GM21825 (cell line): ENCODE measurements around the gene MGP.

Source experiments
- ATAC-seq: cut with Tn5 transposase; IDR thresholded peaks from one replicate; pipeline ENCODE4 v1.9.1; 2021; ENCODE audit warnings: mild to moderate bottlenecking, moderate library complexity; ENCODE audit not compliant: unreplicated experiment

Gene MGP

DNA sequence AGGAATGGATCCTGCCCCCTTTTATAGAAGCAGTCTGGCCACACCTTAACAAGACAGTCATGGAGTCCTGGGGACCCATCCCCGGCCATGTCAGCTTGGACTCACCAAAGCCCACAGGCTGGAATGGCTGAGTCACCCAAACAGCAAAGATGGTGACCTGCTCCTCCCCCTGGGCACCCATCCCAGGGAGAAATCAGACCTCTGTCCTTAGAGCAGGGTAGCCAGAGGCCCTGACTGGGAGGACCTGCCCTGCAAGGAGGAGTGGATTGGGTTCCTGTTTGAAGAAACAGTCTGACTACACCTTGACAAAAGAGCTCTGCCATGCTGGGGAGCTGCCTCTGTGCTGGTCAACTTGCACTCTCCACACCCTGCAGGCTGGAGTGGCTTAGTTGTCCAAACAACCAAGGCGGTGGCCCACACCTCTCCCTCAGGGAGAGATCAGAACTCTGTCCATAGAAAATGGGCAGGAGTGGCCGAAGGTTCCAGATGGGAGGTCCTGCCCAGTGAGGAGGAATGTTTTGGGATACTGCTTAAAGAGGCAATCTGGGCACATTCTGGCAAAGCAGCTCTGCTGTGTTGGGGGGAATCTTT, 16.6 kb downstream of the MGP start:
- no peak for ATAC-seq

DNA sequence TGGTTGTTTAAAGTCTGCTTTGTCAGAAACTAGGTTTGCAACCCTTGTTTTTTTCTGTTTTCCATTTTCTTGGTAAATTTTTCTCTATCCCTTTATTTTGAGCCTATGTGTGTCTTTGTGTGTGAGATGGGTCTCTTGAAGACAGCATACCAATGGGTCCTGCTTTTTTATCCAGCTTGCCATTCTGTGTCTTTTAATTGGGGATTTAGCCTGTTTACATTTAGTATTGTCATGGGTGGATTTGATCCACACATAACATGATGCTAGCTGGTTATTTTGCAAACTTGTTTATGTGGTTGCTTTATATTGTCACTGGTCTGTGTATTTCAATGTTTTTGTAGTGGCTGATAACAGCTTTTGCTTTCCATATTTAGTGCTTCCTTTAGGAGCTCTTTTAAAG, 25.2 kb downstream of the MGP start:
- no peak for ATAC-seq

DNA sequence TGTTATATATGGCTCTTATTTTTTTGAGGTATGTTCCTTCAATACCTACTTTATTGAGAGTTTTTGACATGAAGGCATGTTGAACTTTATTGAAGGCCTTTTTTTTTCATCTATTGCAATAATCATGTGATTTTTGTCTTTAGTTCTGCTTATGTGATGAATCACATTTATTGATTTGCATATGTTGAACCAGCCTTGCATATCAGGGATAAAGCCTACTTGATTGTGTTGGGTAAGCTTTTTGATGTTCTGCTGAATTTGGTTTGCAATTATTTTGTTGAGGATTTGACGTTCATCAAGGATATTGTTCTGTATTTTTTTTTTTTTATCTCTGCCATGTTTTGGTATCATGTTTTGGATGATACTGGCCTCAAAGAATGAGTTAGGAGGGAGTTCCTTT, 27.1 kb downstream of the MGP start:
- ATAC-seq: no peak

- ATAC-seq: no peak
Measured at GRCh38 chr12:14854586-14855183, 31.0 kb downstream of the MGP start.

GRCh38 chr12:14853961-14854360, 31.7 kb downstream of the MGP start:
- no peak for ATAC-seq

GRCh38 chr12:14852880-14853279, 32.8 kb downstream of the MGP start:
- ATAC-seq: no peak

DNA sequence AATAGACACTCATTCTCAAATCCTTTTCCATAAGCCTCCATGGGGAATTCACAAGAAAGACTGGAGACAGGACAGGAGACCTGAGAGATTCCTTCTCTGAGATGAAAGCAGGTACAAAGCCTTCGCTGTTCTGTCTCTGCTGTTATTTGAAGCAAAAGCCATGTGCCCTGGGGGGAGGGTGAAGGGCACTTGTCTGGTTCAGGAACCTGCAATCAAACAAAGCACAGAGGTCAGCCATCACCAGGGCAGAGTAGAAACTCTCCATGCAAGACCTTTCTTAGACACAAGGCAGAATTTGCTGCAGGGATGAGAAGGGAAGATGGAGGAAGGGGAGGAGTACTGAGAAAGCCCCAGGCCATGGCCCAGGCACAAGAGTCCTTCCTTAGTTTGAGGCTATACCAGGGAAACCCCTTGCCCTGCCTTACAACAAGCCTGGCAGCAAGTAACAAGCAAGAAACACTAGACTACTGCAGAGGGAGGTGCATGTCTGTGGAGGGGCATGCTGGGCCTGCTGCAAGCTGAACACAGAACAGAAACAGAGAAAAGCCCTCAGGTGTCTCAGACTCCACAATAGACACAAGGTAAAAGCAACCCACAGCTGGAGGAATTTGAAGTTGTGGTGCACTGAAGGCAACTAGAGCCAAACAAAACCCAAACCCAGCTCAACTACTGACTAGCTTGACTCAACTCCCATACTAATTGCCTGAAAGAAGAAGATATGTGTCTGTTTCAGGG, 34.6 kb downstream of the MGP start:
- peak; percentile 47 for ATAC-seq

DNA sequence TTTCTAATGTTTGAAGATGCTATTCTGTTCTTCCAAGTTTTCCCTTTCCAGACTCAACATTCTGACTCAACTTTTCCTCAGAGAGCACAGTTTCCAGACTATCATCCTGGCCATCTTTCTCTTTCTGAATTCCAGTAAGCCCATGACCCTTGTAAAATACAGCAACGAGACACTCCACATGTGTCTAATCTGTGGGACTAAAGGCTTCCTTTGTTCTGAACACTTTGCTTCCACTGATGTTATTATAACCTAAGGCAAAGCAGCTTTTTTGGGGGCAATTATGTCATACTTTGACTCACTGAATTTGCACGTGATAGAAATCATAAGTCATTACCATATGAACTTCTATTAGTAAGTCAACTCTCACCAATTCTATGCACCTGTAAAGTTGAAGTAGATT, 36.0 kb downstream of the MGP start:
- no peak for ATAC-seq

- no peak for ATAC-seq
Measured at GRCh38 chr12:14846876-14847580, 38.6 kb downstream of the MGP start.

DNA sequence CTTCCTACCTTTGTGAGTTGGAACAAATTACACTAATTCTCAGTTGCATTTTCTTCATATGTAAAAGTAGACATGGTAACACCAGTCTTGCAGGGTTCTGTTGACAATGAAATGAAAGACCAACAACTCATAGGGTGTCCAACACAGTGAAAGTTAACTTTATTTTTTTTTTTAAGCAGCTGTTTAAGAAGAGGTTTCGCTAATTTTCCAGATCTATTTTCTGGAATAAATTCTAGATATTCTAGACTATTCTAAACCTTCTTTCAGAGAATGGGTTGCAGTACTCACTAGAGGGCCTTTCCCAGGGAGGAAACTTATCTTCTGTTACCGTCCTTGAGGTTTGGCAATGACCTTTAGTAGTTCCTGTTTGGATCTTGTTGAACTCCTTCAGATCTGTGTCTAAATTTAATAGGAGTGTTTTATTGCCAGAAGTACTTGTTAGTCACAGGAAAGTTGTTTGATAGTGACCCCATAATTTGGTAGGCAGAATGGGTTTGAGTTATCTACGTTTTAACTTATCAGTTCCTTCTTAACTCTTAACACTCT, 39.5 kb downstream of the MGP start:
- ATAC-seq: no peak

GRCh38 chr12:14845350-14845750, 40.3 kb downstream of the MGP start:
- ATAC-seq: no peak

GRCh38 chr12:14844401-14844800, 41.3 kb downstream of the MGP start:
- ATAC-seq: no peak

GRCh38 chr12:14843425-14843887, 42.2 kb downstream of the MGP start, which contains the start of gene ART4:
Gene ART4 (minus strand): TSS chr12:14843526. CDS start chr12:14843113, 413 bp downstream.
- ATAC-seq: no peak

GRCh38 chr12:14842315-14842714, 43.3 kb downstream of the MGP start:
- ATAC-seq: no peak

GRCh38 chr12:14841761-14842160, 43.9 kb downstream of the MGP start:
- ATAC-seq: no peak

DNA sequence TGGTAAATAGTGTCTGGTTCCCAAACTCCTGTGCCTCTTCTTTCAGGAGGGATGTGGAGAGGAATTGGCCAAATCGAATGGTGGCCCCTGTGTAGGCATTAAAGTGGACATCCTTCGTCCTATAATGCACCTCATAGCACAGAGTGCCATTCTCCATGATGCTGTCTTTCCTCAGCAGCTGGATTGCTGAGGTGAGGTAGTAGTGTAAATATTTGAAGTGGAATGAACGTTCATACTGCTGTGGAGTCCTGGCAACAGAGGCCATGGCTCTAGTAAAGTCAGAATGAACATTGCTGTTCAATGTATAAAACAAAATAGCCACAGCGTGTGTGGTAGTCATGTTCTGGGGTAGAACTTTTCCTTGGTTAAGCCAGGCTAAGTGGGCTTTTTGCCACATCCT, 45.0 kb downstream of the MGP start:
- no peak for ATAC-seq

GRCh38 chr12:14839262-14839661, 46.4 kb downstream of the MGP start:
- ATAC-seq: no peak

- ATAC-seq: no peak
Measured at GRCh38 chr12:14836336-14837210, 49.1 kb downstream of the MGP start.

DNA sequence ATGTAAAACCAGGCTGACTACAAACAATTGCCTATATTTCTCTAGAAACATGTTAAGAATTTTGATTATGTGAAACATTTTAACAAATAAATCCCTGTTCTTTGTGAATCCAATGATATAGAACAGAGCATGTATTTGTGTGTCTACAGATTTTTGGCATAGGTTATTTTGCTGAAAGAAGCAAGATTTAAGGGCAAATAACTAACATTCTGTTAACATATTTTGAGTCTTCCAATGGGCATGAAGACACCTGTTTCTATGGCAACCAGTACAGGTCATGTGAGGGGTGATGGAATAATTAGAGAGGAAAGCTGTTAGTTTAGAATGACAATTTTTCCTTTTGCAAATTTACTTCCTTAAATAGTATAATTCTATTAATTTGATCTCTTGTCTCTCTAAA, 51.1 kb downstream of the MGP start:
- no peak for ATAC-seq

DNA sequence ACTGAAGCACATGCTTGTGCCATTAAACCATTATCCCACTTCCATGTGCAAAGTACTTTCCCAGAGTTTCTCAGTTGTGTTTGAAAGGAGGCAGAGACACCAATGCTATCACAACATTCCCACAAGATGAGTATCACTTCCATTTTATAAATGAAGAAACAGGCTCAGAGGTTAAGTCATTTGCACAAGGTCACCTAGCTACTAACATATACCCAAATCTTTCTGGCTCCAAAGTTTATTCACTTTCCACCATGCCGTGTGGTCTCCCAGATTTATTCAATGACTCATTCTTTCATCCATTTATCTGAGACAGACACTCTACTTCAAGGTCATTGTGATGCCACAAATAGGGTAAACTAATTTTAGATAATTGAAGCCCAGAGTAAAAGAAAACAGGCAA, 51.7 kb downstream of the MGP start:
- no peak for ATAC-seq
